SHP77 (cell line): ENCODE data around the gene TMEM115.

Source experiments
- DNase-seq, 2 experiments: peaks; one replicate each; lab custom pipeline; 2025; lab: John Stamatoyannopoulos, UW

The TMEM115 gene

DNA sequence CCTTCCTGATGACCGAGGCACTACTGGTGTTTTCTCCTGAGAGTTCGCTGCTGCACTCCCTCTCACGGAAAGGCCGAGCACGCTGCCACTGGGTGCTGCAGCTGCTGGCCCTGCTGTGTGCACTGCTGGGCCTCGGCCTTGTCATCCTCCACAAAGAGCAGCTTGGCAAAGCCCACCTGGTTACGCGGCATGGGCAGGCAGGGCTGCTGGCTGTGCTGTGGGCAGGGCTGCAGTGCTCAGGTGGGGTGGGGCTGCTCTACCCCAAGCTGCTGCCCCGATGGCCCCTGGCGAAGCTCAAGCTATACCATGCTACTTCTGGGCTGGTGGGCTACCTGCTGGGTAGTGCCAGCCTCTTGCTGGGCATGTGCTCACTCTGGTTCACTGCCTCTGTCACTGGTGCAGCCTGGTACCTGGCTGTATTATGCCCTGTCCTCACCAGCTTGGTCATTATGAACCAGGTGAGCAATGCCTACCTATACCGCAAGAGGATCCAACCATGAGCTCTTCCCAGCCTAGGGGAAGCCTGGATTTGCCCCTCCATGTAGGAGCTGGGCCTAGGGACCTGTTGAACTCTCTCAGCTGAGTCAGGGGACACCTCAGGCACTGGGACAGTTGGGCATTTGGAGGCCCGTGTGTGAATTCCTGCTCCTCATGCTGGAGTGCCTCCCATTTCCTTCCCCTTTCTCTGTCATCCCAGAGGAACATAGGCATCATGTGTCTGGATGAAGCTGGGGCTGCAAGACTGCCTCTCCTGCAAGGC, 5.9 kb downstream of the TMEM115 start:
- no peak for DNase-seq

- DNase-seq: no peak
Measured at GRCh38 chr3:50352781-50353180, 6.5 kb downstream of the TMEM115 start.

DNA sequence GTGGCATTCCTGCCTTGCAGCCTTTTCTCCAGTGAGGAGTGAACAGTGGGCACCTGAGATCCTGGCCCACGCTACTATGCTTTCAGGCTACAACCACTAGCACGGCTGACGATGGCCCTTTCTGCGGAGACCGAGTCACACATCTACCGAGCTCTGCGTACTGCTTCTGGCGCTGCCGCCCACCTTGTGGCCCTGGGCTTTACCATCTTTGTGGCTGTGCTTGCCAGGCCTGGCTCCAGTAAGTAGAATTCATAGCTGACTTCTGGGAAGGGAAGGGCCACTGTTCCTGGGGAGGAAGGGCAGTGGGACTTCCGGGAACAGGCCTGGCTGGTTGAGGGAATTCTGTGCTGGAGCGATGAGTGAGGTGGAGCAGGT, 8.0 kb downstream of the TMEM115 start:
- DNase-seq: no peak

DNA sequence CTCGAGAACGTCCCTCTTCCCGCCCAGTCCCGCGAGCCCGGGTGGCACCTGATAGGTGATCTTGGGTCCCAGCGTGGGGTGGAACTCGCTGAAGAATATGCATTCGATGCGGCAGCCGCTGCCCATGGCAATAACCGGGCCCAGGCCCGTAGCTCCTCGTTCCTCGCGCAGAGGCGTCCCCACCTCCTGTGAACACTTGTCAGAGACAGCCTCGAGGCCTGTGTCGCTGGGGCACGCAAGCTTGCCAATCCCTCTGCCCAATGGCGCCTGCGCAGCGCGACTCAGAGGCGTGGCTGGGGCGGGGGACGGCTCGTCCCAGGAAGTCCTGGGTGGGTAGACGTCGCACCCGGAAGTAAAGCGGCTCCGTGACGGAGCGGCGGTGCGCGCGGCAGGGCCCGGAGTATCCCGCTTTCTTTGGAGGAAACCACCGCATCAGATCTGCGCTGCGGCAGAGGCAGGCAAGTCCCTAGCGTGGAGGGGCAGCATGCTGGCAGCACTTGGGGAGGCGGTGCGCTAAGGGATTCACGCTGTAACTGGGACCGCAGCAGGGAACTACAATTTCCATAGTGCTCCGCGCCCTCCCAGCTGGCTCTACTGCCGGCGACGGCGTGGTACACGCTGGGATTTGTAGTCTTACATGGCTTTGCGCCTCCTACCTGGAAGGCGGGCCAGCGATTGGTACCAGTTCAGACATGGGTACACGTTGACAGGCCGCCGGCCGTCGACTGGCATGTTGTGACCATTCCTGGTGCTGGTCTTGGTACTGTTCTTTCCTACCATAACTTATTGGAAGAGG, 8.6 kb downstream of the TMEM115 start, which contains the start of the genes CYB561D2 and NPRL2:
TSS of gene CYB561D2 (plus strand) at position 336 of the 796 bp plus-strand sequence. CDS start 572 bp downstream, outside the sequence.
TSS of gene NPRL2 (minus strand) at position 249 of the 796 bp plus-strand sequence. CDS start at position 126, 123 bp downstream.
- DNase-seq: peak; percentile 89 to 92

GRCh38 chr3:50350213-50350526, 9.2 kb downstream of the TMEM115 start:
- no peak for DNase-seq

DNA sequence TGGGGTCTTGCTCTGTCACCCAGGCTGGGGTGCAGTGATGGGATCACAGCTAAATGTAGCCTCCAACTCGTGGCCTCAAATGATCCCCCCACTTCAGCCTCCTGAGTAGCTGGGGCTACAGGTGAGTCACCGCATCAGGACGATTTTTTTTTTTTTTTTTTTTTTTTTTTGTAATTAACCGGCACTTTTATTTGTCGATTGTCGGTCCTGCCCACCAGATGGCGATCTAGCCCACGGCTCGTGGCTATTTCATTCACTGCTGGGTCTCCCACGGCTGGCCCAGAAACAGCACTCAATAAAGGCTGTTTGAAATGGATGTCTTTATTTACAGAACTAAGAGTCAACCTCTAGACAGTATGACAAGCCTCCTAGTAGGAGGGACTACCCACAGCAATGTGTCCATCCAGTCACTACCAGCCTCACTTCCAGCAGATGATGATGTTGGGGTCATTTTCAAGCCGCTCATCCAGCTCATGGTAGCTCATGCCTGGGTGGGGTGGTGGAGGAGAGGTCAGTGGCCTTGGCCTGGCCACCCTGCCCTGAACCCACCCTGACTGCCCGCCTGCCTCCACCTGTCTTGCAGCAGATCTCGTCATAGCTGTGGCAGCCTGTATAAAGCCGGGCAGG, 12.0 kb downstream of the TMEM115 start:
- DNase-seq: peak; percentile 48 to 54

DNA sequence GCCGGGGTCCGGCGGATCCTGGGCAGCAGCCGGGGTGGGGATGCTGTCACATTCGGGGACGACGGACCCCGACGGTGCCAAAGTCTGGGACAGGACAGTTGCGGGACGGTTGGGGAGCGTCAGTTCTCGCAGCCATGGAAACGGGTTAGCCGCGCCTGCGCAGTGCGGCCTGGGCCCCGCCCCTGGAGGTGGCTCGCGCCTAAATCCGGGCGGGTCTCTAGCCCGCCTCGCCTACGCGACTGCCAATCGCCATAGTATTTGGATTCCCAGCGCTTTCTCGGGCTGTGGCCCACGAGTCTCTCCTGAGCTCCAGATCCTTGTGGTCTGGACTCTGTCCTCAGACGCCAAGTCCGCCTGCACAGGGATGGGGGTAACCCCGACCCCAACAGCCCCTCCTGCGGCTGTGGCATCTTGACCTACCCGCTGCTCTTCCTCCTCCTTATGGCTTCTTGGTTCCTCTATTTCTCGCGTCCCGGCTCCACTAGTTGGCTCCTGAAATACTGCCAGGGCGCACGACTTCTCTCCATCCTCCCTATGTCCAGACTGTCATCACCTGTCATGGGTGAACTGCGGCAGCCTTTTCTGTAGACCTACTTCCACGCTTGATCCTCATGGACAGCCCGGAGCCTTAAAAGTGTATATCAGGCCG, 13.6 kb downstream of the TMEM115 start, which contains the start of gene ZMYND10:
TSS of gene ZMYND10 (minus strand) at position 147 of the 649 bp plus-strand sequence. CDS start 153 bp downstream, outside the sequence.
- DNase-seq: peak in 1 of 2 experiments; percentile 61

- no peak for DNase-seq
Measured at GRCh38 chr3:50345008-50345407, 14.3 kb downstream of the TMEM115 start.

DNA sequence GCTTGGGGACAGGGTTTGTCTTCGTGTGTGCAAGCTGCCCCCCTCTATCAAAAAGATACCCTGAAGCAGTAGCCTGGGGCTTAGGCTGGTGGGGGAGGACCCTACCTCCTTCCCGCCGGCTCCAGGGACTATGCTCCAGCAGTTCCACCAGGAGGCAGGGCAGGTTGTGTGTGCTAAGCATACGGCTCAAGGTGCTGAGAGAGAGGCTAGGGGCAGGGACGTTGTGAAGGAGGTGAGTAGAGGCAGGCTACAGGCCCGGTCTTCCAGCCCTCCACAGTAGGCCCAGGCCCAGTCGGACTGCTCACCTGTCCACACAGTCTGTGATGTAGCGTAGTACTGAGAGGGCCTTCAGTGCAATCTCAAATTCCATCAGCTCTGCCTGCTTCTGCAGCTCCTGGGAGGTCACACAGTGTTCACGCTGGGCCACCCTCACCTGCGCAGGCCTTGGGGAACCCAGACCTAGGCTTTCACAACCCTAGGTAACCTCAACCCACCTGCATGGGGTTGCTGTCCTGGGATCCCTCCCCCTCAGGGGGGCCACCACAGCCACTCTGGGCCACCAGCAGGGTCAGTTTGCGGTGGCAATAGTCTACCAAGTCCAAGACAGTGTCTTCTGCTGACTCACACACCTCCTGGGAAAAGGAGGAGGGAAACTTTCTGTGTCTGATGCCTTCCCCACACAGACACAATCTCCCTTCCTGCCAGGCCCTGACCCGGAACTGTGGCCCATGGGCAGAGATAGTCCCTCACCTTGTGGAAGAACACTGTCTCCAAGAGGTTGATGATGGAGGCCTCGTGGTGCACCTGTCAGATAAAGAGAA, 16.3 kb downstream of the TMEM115 start:
- DNase-seq: no peak

- DNase-seq: no peak
Measured at GRCh38 chr3:50341996-50342650, 17.2 kb downstream of the TMEM115 start.

- no peak for DNase-seq
Measured at GRCh38 chr3:50341537-50341936, 17.8 kb downstream of the TMEM115 start.

DNA sequence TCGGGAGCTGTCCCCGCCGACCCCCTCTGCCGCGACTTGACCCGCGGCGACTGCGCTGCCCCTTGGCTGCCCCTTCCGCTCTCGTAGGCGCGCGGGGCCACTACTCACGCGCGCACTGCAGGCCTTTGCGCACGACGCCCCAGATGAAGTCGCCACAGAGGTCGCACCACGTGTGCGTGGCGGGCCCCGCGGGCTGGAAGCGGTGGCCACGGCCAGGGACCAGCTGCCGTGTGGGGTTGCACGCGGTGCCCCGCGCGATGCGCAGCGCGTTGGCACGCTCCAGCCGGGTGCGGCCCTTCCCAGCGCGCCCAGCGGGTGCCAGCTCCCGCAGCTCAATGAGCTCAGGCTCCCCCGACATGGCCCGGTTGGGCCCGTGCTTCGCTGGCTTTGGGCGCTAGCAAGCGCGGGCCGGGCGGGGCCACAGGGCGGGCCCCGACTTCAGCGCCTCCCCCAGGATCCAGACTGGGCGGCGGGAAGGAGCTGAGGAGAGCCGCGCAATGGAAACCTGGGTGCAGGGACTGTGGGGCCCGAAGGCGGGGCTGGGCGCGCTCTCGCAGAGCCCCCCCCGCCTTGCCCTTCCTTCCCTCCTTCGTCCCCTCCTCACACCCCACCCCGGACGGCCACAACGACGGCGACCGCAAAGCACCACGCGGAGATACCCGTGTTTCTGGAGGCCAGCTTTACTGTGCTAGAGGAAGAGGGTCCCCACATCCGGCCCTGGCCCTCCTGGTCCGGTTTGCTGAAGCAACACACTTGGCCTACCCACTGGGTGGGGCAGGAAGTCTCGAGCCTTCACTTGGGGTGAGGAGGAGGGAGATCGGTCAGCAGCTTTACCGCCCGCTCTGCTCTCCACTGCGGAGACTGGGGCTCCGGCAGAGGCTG, 18.6 kb downstream of the TMEM115 start, which contains the start of gene RASSF1:
TSS of gene RASSF1 (minus strand) at position 389 of the 882 bp plus-strand sequence. CDS start at position 358, 31 bp downstream.
- DNase-seq: no peak

GRCh38 chr3:50340147-50340447, 19.2 kb downstream of the TMEM115 start:
- DNase-seq: no peak

DNA sequence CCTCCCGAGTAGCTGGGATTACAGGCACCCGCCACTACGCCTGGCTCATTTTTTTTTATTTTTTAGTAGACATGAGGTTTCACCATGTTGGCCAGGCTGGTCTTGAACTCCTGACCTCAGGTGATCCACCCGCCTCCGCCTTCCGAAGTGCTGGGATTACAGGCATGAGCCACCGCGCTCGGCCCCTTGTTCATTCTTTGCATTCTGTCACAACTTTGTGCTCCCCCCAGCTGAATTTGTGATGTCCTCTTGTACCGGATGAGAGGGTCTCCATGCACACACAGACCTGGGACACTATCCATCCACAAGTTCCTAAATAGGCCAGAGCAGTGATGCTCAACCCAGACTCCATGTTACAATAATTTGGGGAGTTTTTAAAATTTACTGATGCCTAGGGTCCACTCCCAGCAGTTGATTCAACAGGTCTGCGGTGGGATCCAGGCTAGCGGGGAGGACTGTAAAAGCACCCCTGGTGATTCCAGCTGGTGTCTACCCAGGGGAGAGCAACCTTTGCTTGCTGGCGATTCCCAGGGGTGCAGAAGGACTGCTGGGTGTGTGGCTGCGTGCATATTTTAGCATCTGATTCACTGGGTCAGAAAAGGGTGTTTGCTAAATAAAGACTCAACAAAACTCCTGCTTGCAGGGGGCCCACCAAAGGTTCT, 19.7 kb downstream of the TMEM115 start:
- no peak for DNase-seq

- DNase-seq: no peak
Measured at GRCh38 chr3:50338965-50339364, 20.4 kb downstream of the TMEM115 start.

GRCh38 chr3:50337175-50337861, 22.0 kb downstream of the TMEM115 start:
- peak; percentile 96 to 98 for DNase-seq

DNA sequence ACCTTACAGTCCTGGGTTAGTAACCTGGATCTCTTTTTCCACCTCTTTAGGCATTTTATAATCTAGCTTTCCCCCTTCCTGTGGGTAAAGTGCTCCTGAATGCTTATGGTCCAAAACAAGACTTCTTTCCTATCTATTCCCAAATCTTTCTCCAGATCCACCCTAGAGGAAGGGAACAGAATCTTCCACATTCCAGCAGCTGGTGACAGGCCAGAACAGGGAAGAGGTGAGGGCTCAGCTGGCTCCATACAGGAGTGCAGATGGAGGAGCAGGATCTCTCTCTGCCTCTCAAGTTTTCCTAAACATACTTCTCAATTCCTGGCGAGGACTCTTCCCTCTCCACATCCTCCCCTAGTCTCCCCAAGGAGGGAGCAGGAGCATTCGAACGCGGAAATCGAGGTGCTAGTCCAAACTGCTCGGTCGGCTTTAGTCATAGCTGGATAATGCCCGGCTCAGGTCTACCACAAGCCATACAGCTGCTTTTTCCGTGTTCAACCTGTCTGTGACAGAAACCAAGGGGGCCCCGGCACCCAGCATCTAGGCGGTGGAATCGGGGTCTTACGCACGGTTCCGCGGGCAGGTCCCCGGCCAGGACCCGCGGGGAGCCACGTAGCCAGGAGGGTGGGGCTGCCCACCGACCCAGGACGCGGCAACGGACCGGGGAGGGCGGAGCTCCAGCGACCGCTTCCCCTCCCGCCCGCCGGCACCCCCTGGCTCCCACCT, 22.7 kb downstream of the TMEM115 start:
- no peak for DNase-seq
